Cardiac fibroblast (primary cell): ENCODE measurements around the gene KIRREL1.

Experiments used
- DNase-seq, 2 donors: peaks; one replicate each; pipeline versions ENCODE4 v3.0.0 to v3.0.0-alpha.2; 2010; ENCODE audit warnings: low read depth in 2 of 2
- H3K4me3 ChIP-seq, 2 donors: replicated peaks in 1 of 2; 1 replicate in 1 of 2; 2 replicates in 1 of 2; pipeline ENCODE4 v1.5.1; 2011; ENCODE audit warnings: low read depth in 2 of 2, low read length in 2 of 2, mild to moderate bottlenecking in 2 of 2, moderate library complexity in 1 of 2
- CTCF ChIP-seq: IDR thresholded peaks from one replicate; pipeline ENCODE4 v1.5.1; 2011; ENCODE audit warnings: low read depth, mild to moderate bottlenecking, low read length, inconsistent platforms

The KIRREL1 gene

DNA sequence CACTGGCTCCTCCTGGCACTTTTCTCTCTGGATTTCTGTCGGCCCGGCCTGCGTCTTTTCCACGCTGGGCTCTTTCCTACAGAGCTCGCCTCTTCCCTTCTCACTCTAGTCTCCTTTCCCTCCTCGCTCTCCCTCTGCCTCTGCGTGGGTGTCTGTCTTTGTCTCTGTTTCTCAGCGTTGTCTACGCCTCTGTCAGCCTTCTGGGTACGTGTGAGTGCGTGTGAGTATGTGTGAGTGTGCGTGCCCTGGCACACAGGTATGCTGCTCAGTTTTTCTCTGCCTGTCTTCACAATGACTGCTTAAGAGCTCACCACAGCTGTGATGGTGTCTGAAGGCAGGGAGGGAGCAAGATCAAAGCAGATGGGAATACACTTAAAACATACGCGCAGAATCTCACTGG is 77.7 kb downstream of the KIRREL1 start:
- no peak for DNase-seq
- no peak overlapping the region for H3K4me3 ChIP-seq
- TF ChIP-seq CTCF = no peak

- no peak overlapping the region for H3K4me3 ChIP-seq
- no peak for DNase-seq
- no peak for TF ChIP-seq CTCF
These were observed 81.6 kb downstream of the KIRREL1 start for GRCh38 chr1:158075078-158075477.

GRCh38 chr1:158076441-158076840 is 83.0 kb downstream of the KIRREL1 start:
- no peak for DNase-seq
- TF ChIP-seq CTCF = no peak
- H3K4me3 ChIP-seq = no peak overlapping the region

DNA sequence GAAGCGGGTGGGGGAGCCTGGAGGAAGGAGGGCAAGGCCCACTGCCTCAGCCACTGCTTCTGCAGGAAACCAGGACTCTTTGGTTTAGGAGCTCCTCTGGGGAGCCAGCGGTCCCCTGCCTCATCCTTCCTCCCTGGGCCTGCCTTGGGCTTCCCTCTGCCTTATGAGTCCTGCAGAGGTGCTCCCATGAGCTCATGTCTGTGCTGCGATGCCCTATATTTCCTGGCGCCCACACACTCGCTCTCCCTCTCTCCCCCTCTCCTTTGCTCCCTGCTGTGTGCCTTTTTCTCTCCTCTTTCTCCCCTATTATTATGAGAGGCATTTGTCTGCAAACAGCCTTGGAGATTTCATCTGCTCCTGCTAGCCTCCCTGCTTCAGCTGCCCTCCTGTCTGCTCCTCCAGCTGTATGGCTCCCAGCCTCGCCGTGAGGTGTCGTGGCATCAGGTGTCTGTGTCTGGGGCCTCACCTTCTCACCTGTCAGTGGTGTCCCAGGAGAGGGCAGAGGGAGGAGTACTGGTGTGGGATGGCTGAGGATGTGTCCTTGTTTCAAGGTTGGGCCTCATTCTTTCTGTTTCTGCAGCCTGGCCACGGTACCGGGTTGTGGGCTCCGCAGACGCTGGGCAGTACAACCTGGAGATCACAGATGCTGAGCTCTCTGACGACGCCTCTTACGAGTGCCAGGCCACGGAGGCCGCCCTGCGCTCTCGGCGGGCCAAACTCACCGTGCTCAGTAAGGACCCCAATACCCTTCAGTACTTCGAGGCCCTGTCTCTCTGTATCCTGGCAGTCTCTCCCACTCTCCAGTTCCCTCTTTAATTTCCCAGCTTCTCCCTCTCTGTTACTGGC is 84.2 kb downstream of the KIRREL1 start:
- H3K4me3 ChIP-seq = no peak overlapping the region
- TF ChIP-seq CTCF = no peak
- no peak for DNase-seq

DNA sequence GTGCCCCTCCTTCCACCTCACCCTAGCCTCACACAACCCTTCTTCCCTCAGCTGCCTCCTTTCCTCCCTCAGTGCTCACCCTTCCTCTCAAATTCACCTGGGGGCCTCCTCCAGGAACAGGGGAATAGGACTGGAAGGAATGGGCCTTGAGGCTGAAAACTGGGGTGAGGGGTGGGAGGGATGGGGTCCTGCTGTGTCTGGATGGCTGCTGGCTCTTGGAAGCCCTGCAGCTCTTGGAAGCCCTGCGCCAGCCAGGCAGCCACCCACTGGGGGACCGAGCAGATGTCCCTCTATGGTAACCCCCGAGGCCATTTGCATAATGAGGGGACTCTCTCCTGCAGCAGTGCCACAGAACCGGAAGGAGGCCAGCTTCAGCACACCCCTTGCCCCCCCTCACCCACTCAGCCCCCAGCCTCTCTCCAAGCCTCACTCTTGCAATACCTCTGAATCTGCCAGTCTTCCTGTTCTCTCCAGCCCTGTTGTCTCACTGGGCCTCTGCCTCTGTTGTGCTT is 85.2 kb downstream of the KIRREL1 start:
- TF ChIP-seq CTCF = no peak
- no peak for DNase-seq
- no peak overlapping the region for H3K4me3 ChIP-seq

GRCh38 chr1:158080066-158080465 is 86.6 kb downstream of the KIRREL1 start:
- no peak overlapping the region for H3K4me3 ChIP-seq
- DNase-seq = no peak
- no peak for TF ChIP-seq CTCF

DNA sequence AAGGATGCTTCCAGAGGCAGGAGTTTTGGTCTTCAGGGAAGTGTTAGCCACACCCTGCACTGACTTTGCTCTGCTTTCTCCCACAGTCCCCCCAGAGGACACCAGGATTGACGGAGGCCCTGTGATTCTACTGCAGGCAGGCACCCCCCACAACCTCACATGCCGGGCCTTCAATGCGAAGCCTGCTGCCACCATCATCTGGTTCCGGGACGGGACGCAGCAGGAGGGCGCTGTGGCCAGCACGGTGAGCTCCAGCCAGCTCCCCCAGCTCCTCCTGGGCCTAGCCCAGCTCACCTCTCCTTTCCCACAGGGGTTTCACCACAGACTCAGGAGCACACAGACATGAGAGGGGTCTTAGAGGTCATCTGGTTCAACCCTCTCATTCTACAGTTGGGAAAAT is 90.9 kb downstream of the KIRREL1 start:
- no peak for DNase-seq
- H3K4me3 ChIP-seq = no peak overlapping the region
- TF ChIP-seq CTCF = no peak
